WERI-Rb-1 (cell line): ENCODE measurements around the gene RUNX2.
"Not testable (repeated sequence)": the region's sequence is repeated elsewhere in the genome, so short reads cannot be mapped to it uniquely, and the experiment has no call there.

Experiments used
- DNase-seq: peaks from one replicate; pipeline ENCODE4 v3.0.0-alpha.2; 2020
- H3K27ac ChIP-seq: fragments of 250-450 bp; sonication (Bioruptor Pico); 2 replicates; pipeline ENCODE4 v1.5.1; 2020; ENCODE audit warnings: mild to moderate bottlenecking, moderate library complexity
- H3K27me3 ChIP-seq: fragments of 250-450 bp; sonication (Bioruptor Pico); 2 replicates; pipeline ENCODE4 v1.5.1; 2021; ENCODE audit warnings: mild to moderate bottlenecking, low read depth, moderate library complexity; ENCODE audit not compliant: insufficient read depth, severe bottlenecking
- H3K36me3 ChIP-seq: fragments of 250-450 bp; sonication (Bioruptor Pico); 2 replicates; pipeline ENCODE4 v1.5.1; 2020; ENCODE audit warnings: mild to moderate bottlenecking, moderate library complexity
- H3K4me3 ChIP-seq: 2 replicates; pipeline ENCODE4 v1.5.1; 2011; ENCODE audit warnings: low read depth, mild to moderate bottlenecking, control low read depth, low read length
- H3K9me3 ChIP-seq: fragments of 250-450 bp; sonication (Bioruptor Pico); 2 replicates; pipeline ENCODE4 v1.5.1; 2021; ENCODE audit warnings: mild to moderate bottlenecking, moderate library complexity; ENCODE audit not compliant: severe bottlenecking
- CTCF ChIP-seq: IDR thresholded peaks from 2 replicates; pipeline ENCODE4 v1.5.1; 2011; ENCODE audit warnings: low read depth, mild to moderate bottlenecking, control low read depth, inconsistent platforms, low read length

RUNX2 gene

GRCh38 chr6:45556828-45557227 is 228.7 kb downstream of the RUNX2 start:
- H3K27ac ChIP-seq, result no peak overlapping the region
- H3K4me3 ChIP-seq, result no peak overlapping the region
- H3K27me3 ChIP-seq, result no peaks in the 10 kb centered on the region
- no peak for TF ChIP-seq CTCF
- DNase-seq, result no peak
- no peaks in the 10 kb centered on the region for H3K9me3 ChIP-seq
- no peaks in the 10 kb centered on the region for H3K36me3 ChIP-seq

GRCh38 chr6:45557454-45557853 is 229.3 kb downstream of the RUNX2 start:
- H3K27me3 ChIP-seq, result no peaks in the 10 kb centered on the region
- no peaks in the 10 kb centered on the region for H3K36me3 ChIP-seq
- no peak for TF ChIP-seq CTCF
- H3K27ac ChIP-seq, result no peak overlapping the region
- DNase-seq, result no peak
- H3K9me3 ChIP-seq, result no peaks in the 10 kb centered on the region
- no peak overlapping the region for H3K4me3 ChIP-seq

GRCh38 chr6:45558858-45559257 is 230.7 kb downstream of the RUNX2 start:
- Histone ChIP-seq H3K27me3 (no peaks in the 10 kb centered on the region), H3K27ac (no peak overlapping the region), H3K9me3 (no peaks in the 10 kb centered on the region), H3K4me3 (no peak overlapping the region), H3K36me3 (no peaks in the 10 kb centered on the region)
- no peak for TF ChIP-seq CTCF
- DNase-seq, result no peak

DNA sequence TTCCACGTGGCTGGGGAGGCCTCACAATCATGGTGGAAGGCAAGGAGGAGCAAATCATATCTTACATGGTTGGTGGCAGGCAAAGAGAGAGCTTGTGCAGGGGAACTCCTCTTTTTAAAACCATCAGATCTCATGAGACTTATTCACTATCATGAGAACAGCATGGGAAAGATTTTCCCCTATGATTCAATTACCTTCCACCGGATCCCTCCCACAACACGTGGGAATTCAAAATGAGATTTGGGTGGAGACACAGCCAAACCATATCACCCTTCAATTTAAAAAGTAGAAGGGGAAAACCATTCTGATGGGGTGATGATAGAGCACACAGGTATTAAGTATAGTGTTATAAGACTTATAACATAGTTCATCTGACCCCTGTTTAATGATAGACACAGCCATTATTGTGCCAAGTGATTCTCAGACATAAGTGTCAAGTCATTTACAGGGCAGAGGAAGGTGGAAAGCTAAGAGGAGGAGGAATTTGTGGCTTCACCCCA is 232.2 kb downstream of the RUNX2 start:
- H3K36me3 ChIP-seq, H3K4me3 ChIP-seq, DNase-seq, H3K27ac ChIP-seq, H3K27me3 ChIP-seq, H3K9me3 ChIP-seq: not testable (repeated sequence)

DNA sequence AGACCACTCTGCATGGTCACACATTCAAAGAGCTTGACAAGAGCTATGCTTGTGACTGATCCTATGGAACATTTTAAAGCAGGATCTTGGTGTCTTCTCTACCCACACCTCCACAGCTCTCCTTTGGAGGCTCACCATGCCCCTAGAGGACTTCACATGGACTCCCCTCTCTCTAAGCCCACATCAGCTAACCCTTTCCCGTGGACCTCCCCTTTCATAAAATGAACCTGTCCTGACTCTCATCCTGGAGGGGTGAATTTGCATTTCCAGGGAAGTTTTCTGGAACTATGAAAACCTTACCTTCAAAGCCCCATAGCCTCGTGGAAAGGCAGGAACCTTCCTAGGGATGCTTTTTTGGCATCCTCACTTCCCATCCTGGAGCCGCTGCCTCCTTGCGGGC is 234.0 kb downstream of the RUNX2 start:
- no peak for DNase-seq
- H3K27ac ChIP-seq, result no peak overlapping the region
- no peaks in the 10 kb centered on the region for H3K36me3 ChIP-seq
- no peak for TF ChIP-seq CTCF
- H3K9me3 ChIP-seq, result no peaks in the 10 kb centered on the region
- H3K4me3 ChIP-seq, result no peak overlapping the region
- H3K27me3 ChIP-seq, result no peaks in the 10 kb centered on the region

GRCh38 chr6:45563041-45563440 is 234.9 kb downstream of the RUNX2 start:
- Histone ChIP-seq H3K27me3 (no peaks in the 10 kb centered on the region), H3K4me3 (no peak overlapping the region), H3K27ac (no peak overlapping the region), H3K9me3 (no peaks in the 10 kb centered on the region), H3K36me3 (no peaks in the 10 kb centered on the region)
- DNase-seq, result no peak
- TF ChIP-seq CTCF, result no peak
